OCI-LY1 (cell line): Measurements from ENCODE around the gene LRRC56.

Source experiments
- H2AFZ ChIP-seq: fragments of 200-600 bp; sonication (generic), shearing (Covaris generic); 2 replicates; pipeline ENCODE4 v1.6.0; 2014; ENCODE audit warnings: antibody characterized with exemption, mild to moderate bottlenecking, low read length
- H3F3A ChIP-seq: fragments of 200-600 bp; sonication (generic), shearing (Covaris generic); 2 replicates; pipeline ENCODE4 v1.6.0; 2014; ENCODE audit warnings: mild to moderate bottlenecking, antibody characterized with exemption, low read length, moderate library complexity; ENCODE audit not compliant: insufficient read depth
- H3K27ac ChIP-seq: fragments of 200-600 bp; sonication (generic); 2 replicates; pipeline ENCODE4 v1.5.1; 2014; ENCODE audit warnings: low read length, mixed run types, mild to moderate bottlenecking, low read depth; ENCODE audit not compliant: poor library complexity, severe bottlenecking
- H3K27me3 ChIP-seq: fragments of 200-600 bp; sonication (generic); 2 replicates; pipeline ENCODE4 v1.6.0; 2014; ENCODE audit warnings: antibody characterized with exemption, mild to moderate bottlenecking, low read length, moderate library complexity; ENCODE audit not compliant: insufficient read depth
- H3K36me3 ChIP-seq: fragments of 200-600 bp; sonication (generic); 2 replicates; pipeline ENCODE4 v1.6.1; 2014; ENCODE audit warnings: mild to moderate bottlenecking, antibody characterized with exemption, low read length, moderate library complexity, mixed read lengths; ENCODE audit not compliant: insufficient read depth
- H3K4me1 ChIP-seq: fragments of 200-600 bp; sonication (generic); 2 replicates; pipeline ENCODE4 v1.5.1; 2014; ENCODE audit warnings: mild to moderate bottlenecking, low read length, moderate library complexity; ENCODE audit not compliant: insufficient read depth, severe bottlenecking
- H3K4me2 ChIP-seq: fragments of 200-600 bp; sonication (generic), shearing (Covaris generic); 2 replicates; pipeline ENCODE4 v1.6.1; 2014; ENCODE audit warnings: low read length
- H3K4me3 ChIP-seq: fragments of 200-600 bp; sonication (generic); 2 replicates; pipeline ENCODE4 v1.5.1; 2014; ENCODE audit warnings: low read length, low read depth, mild to moderate bottlenecking, mixed read lengths; ENCODE audit not compliant: poor library complexity, severe bottlenecking
- H3K79me2 ChIP-seq: fragments of 200-600 bp; shearing (Covaris generic); 2 replicates; pipeline ENCODE4 v1.6.1; 2016; ENCODE audit warnings: mixed run types, low read length, mixed read lengths; ENCODE audit not compliant: insufficient read depth
- H3K9ac ChIP-seq: fragments of 200-600 bp; sonication (generic), shearing (Covaris generic); 2 replicates; pipeline ENCODE4 v1.6.1; 2014; ENCODE audit warnings: mild to moderate bottlenecking, low read length, mixed read lengths
- H3K9me2 ChIP-seq: fragments of 200-600 bp; sonication (generic), shearing (Covaris generic); 2 replicates; pipeline ENCODE4 v1.6.1; 2014; ENCODE audit warnings: low read depth, mild to moderate bottlenecking, low read length, mixed read lengths
- H3K9me3 ChIP-seq: fragments of 200-600 bp; shearing (Covaris generic); 2 replicates; pipeline ENCODE4 v1.6.1; 2014; ENCODE audit warnings: low read length, mixed read lengths
- H4K20me1 ChIP-seq: fragments of 200-600 bp; sonication (generic), shearing (Covaris generic); 2 replicates; pipeline ENCODE4 v1.6.0; 2016; ENCODE audit warnings: mild to moderate bottlenecking, low read length; ENCODE audit not compliant: insufficient read depth
- CTCF ChIP-seq: fragments of 200-600 bp; sonication (generic), shearing (Covaris generic); IDR thresholded peaks from 2 replicates; pipeline ENCODE4 v1.5.1; 2017; ENCODE audit warnings: mild to moderate bottlenecking, antibody characterized with exemption, low read length, moderate library complexity, mixed read lengths
- EZH2 ChIP-seq: fragments of 200-600 bp; sonication (generic), shearing (Covaris generic); IDR thresholded peaks from 2 replicates; pipeline ENCODE4 v1.8.0; 2017; ENCODE audit warnings: borderline replicate concordance, mixed run types, mild to moderate bottlenecking, antibody characterized with exemption, low read length, moderate library complexity, mixed read lengths

The LRRC56 gene

GRCh38 chr11:512761-513595, 24.3 kb upstream of the LRRC56 start:
- H3K27me3 ChIP-seq: no peaks in the 10 kb centered on the region
- H3F3A ChIP-seq: no peaks in the 10 kb centered on the region
- no peak overlapping the region for H3K4me3 ChIP-seq
- no peaks in the 10 kb centered on the region for H4K20me1 ChIP-seq
- H3K9ac ChIP-seq: no peak overlapping the region
- no peak for TF ChIP-seq EZH2
- TF ChIP-seq CTCF: no peak
- peaks cover 20% of the 10 kb centered on the region for H3K36me3 ChIP-seq
- H3K9me3 ChIP-seq: 0 out of 2 replicates have a peak, but pooled peaks cover 5% of the 10 kb centered on the region
- H3K79me2 ChIP-seq: no peaks in the 10 kb centered on the region
- peaks cover 7% of the 10 kb centered on the region for H3K4me1 ChIP-seq
- H2AFZ ChIP-seq: no peak overlapping the region
- H3K27ac ChIP-seq: no peak overlapping the region
- H3K4me2 ChIP-seq: no peak overlapping the region
- no peaks in the 10 kb centered on the region for H3K9me2 ChIP-seq

- H3K4me2 ChIP-seq: no peak overlapping the region
- H3K9me2 ChIP-seq: no peaks in the 10 kb centered on the region
- no peak for TF ChIP-seq EZH2
- no peak for TF ChIP-seq CTCF
- no peak overlapping the region for H3K4me3 ChIP-seq
- H3K27ac ChIP-seq: no peak overlapping the region
- peaks cover 7% of the 10 kb centered on the region for H3K4me1 ChIP-seq
- no peaks in the 10 kb centered on the region for H3F3A ChIP-seq
- H3K36me3 ChIP-seq: peaks cover 11% of the 10 kb centered on the region
- H3K9me3 ChIP-seq: 0 out of 2 replicates have a peak, but pooled peaks cover 5% of the 10 kb centered on the region
- H3K27me3 ChIP-seq: no peaks in the 10 kb centered on the region
- no peak overlapping the region for H3K9ac ChIP-seq
- no peaks in the 10 kb centered on the region for H3K79me2 ChIP-seq
- H4K20me1 ChIP-seq: no peaks in the 10 kb centered on the region
- H2AFZ ChIP-seq: no peak overlapping the region
Observed at GRCh38 chr11:514606-515005, 22.7 kb upstream of the LRRC56 start.

- no peaks in the 10 kb centered on the region for H3F3A ChIP-seq
- no peaks in the 10 kb centered on the region for H3K79me2 ChIP-seq
- no peak for TF ChIP-seq CTCF
- no peak overlapping the region for H3K9ac ChIP-seq
- H3K36me3 ChIP-seq: peaks cover 6% of the 10 kb centered on the region
- no peak overlapping the region for H2AFZ ChIP-seq
- peaks cover 7% of the 10 kb centered on the region for H3K4me1 ChIP-seq
- no peak overlapping the region for H3K4me2 ChIP-seq
- no peaks in the 10 kb centered on the region for H4K20me1 ChIP-seq
- no peaks in the 10 kb centered on the region for H3K27me3 ChIP-seq
- 0 out of 2 replicates have a peak, but pooled peaks cover 5% of the 10 kb centered on the region for H3K9me3 ChIP-seq
- H3K9me2 ChIP-seq: no peaks in the 10 kb centered on the region
- H3K27ac ChIP-seq: no peak overlapping the region
- H3K4me3 ChIP-seq: no peak overlapping the region
Observed at GRCh38 chr11:515131-515530, 22.2 kb upstream of the LRRC56 start.
